ENCODE data around the gene ORMDL3.

ORMDL3 gene

DNA sequence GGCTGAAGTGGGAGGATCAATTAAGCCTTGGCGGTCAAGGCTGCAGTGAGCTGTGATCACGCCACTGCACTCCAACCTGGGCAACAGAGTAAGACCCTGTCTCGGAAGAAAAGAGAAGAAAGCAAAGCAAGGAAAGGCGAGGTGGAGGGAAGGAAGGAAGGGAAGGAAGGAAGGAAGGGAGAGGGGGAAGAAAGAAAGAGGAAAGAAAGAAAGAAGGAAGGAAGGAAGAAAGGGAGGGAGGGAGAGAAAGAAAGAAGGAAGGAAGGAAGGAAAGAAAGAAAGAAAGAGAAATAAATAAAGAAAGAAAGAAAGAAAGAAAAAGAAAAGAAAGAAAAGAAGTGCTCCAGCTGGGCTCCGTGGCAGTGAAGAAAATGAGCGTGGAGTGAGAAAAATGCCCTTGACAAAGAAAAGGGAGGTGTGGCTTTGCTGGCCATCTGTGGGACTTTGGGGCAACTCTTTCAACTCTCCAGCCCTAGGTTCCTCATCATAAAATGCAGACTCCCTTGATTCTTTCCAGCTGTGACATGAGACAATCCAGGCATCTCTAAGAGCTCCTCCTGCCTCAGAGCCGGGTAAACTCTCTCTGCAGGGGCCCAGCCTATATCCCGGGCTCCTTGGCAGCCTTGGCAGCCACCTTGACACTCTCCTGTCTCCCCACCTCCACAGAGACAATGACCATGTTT lies 37.8 kb upstream of the ORMDL3 start:
- Histone ChIP-seq H3K27me3 (ENCODE audit: control insufficient read depth in 1 of 2, insufficient read depth in 2 of 2, low read length in 2 of 2) (no peaks in the 10 kb centered on the region), H3K4me3 (ENCODE audit: low read depth in 1 of 2, low read length in 2 of 2) (no peak overlapping the region), H3K9me3 (ENCODE audit: control insufficient read depth in 1 of 2, low read length in 2 of 2) (no peaks in the 10 kb centered on the region), H3K27ac (ENCODE audit: low read depth, low read length) (no peak overlapping the region), H3K9ac (ENCODE audit: low read depth in 1 of 2, low read length in 2 of 2) (no peak overlapping the region), H3K36me3 (ENCODE audit: control insufficient read depth in 1 of 2, insufficient read depth in 2 of 2, low read length in 2 of 2) (no peaks in the 10 kb centered on the region), H3K4me1 (ENCODE audit: control insufficient read depth in 1 of 2, insufficient read depth in 2 of 2, low read length in 2 of 2) (peaks cover 11 to 16% of the 10 kb centered on the region in 2 donors)

DNA sequence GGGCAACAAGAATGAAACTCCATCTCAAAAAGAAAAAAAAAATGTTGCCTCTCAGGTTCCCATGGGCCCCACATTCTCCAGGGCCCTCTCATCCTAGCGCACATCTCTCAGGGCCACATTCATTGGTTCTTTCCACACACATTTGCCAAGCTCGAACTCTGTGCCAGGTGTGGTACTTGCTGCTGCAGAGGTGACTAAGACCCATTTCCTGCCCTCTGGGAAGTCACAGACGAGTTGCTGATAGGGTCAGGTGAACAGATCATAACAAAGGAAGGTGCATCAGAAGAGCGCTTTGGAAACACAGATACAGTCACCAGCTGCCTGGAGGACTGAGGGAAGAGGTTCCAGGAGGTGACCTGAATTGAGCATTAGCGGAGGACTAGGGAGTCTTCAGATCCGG lies 36.4 kb upstream of the ORMDL3 start:
- no peak overlapping the region for H3K9ac ChIP-seq (ENCODE audit: low read depth in 1 of 2, low read length in 2 of 2)
- H3K4me3 ChIP-seq (ENCODE audit: low read depth in 1 of 2, low read length in 2 of 2) = no peak overlapping the region
- H3K4me1 ChIP-seq (ENCODE audit: control insufficient read depth in 1 of 2, insufficient read depth in 2 of 2, low read length in 2 of 2) = peaks cover 7 to 12% of the 10 kb centered on the region in 2 donors
- H3K36me3 ChIP-seq (ENCODE audit: control insufficient read depth in 1 of 2, insufficient read depth in 2 of 2, low read length in 2 of 2) = no peaks in the 10 kb centered on the region
- no peak overlapping the region for H3K27ac ChIP-seq (ENCODE audit: low read depth, low read length)
- H3K9me3 ChIP-seq (ENCODE audit: control insufficient read depth in 1 of 2, low read length in 2 of 2) = no peaks in the 10 kb centered on the region
- no peaks in the 10 kb centered on the region for H3K27me3 ChIP-seq (ENCODE audit: control insufficient read depth in 1 of 2, insufficient read depth in 2 of 2, low read length in 2 of 2)

DNA sequence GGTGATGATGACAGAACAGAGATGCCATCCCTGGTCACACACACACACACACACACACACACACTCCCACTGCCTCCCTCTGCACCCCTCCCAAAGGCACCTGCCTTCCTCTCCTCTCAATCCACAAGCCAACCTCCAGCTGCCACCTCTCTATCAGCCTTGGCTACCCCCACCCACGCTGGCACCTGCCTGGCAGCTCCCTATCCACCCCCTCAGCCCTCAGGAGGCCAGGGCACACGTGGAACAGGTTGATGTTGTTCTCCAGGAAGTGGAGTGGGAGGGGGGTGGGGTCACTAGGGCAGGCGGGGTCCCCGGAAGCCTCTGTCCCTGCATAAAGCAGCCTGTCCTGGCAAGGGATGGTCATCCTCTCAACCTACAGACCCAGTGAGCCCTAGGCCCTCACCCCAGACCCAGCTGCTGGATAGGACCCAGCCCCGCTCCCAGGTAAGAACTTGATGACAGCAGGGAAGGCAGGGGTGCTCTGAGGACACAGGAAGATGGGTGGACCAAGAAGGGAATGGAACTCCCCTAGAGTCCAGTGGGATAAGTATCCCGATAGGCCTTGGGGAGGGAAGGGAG lies 35.3 kb upstream of the ORMDL3 start, which contains the start of gene GSDMA:
Gene GSDMA, plus strand, starts transcription at position 363 of the 579 bp plus-strand sequence. CDS start 2,684 bp downstream, outside the sequence.
- Histone ChIP-seq H3K4me1 (ENCODE audit: control insufficient read depth in 1 of 2, insufficient read depth in 2 of 2, low read length in 2 of 2) (peaks cover 7 to 9% of the 10 kb centered on the region in 2 donors), H3K27ac (ENCODE audit: low read depth, low read length) (no peak within 1 kb of the TSS), H3K27me3 (ENCODE audit: control insufficient read depth in 1 of 2, insufficient read depth in 2 of 2, low read length in 2 of 2) (no peaks in the 10 kb centered on the region), H3K4me3 (ENCODE audit: low read depth in 1 of 2, low read length in 2 of 2) (no peak within 1 kb of the TSS), H3K36me3 (ENCODE audit: control insufficient read depth in 1 of 2, insufficient read depth in 2 of 2, low read length in 2 of 2) (no peaks in the 10 kb centered on the region), H3K9me3 (ENCODE audit: control insufficient read depth in 1 of 2, low read length in 2 of 2) (no peaks in the 10 kb centered on the region), H3K9ac (ENCODE audit: low read depth in 1 of 2, low read length in 2 of 2) (no peak within 1 kb of the TSS)

- Histone ChIP-seq H3K27ac (ENCODE audit: low read depth, low read length) (no peak overlapping the region), H3K4me1 (ENCODE audit: control insufficient read depth in 1 of 2, insufficient read depth in 2 of 2, low read length in 2 of 2) (peaks cover 7 to 9% of the 10 kb centered on the region in 2 donors), H3K36me3 (ENCODE audit: control insufficient read depth in 1 of 2, insufficient read depth in 2 of 2, low read length in 2 of 2) (no peaks in the 10 kb centered on the region), H3K9ac (ENCODE audit: low read depth in 1 of 2, low read length in 2 of 2) (no peak overlapping the region), H3K27me3 (ENCODE audit: control insufficient read depth in 1 of 2, insufficient read depth in 2 of 2, low read length in 2 of 2) (no peaks in the 10 kb centered on the region), H3K4me3 (ENCODE audit: low read depth in 1 of 2, low read length in 2 of 2) (no peak overlapping the region), H3K9me3 (ENCODE audit: control insufficient read depth in 1 of 2, low read length in 2 of 2) (no peaks in the 10 kb centered on the region)
These were observed 33.2 kb upstream of the ORMDL3 start for GRCh38 chr17:39960524-39961041.

DNA sequence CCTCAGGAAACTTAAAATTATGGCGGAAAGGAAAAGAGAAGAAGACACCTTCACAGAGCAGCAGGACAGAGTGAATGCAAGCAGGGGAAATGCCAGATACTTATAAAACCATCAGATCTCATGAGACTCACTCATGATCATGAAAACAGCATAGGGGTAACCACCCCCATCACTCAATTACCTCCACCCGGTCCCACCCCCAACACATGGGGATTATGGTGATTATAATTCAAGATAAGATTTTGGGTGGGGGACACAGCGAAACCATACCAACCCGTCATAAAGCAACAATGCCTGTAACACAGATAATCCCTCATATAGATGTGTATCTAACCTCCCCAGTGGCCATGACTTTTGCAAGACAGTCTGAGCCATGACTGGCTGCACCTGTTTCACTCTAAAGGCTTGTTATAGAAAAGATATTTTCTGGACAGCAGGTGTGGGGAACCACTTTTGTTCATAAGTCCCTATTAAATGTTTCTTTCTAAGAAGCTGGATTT lies 28.4 kb upstream of the ORMDL3 start:
- H3K9me3 ChIP-seq (ENCODE audit: control insufficient read depth in 1 of 2, low read length in 2 of 2) = no peaks in the 10 kb centered on the region
- H3K9ac ChIP-seq (ENCODE audit: low read depth in 1 of 2, low read length in 2 of 2) = no peak overlapping the region
- H3K4me3 ChIP-seq (ENCODE audit: low read depth in 1 of 2, low read length in 2 of 2) = no peak overlapping the region
- no peak overlapping the region for H3K27ac ChIP-seq (ENCODE audit: low read depth, low read length)
- no peaks in the 10 kb centered on the region for H3K27me3 ChIP-seq (ENCODE audit: control insufficient read depth in 1 of 2, insufficient read depth in 2 of 2, low read length in 2 of 2)
- peaks cover 15 to 17% of the 10 kb centered on the region in 2 donors for H3K4me1 ChIP-seq (ENCODE audit: control insufficient read depth in 1 of 2, insufficient read depth in 2 of 2, low read length in 2 of 2)
- H3K36me3 ChIP-seq (ENCODE audit: control insufficient read depth in 1 of 2, insufficient read depth in 2 of 2, low read length in 2 of 2) = no peaks in the 10 kb centered on the region

DNA sequence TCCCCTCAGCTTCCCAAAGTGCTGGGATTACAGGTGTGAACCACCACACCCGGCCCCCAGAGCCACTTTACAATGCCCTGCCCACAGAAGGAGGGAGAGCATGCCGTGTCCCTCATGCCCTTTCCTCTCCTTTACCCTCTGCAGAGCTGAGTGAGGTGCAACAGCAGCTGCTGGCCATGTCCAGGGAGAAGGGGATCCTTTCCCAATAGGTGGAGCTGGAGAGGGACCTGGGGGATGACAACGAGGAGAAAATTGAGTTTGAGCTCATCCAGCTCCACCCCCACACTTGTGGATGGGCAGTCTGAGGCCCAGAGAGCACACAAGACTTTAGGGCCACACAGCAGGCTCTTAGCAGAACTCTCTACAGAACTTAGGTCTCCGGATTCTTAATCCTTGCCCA lies 27.5 kb upstream of the ORMDL3 start:
- Histone ChIP-seq H3K27ac (ENCODE audit: low read depth, low read length) (no peak overlapping the region), H3K27me3 (ENCODE audit: control insufficient read depth in 1 of 2, insufficient read depth in 2 of 2, low read length in 2 of 2) (no peaks in the 10 kb centered on the region), H3K4me1 (ENCODE audit: control insufficient read depth in 1 of 2, insufficient read depth in 2 of 2, low read length in 2 of 2) (peaks cover 11 to 15% of the 10 kb centered on the region in 2 donors), H3K36me3 (ENCODE audit: control insufficient read depth in 1 of 2, insufficient read depth in 2 of 2, low read length in 2 of 2) (no peaks in the 10 kb centered on the region), H3K4me3 (ENCODE audit: low read depth in 1 of 2, low read length in 2 of 2) (no peak overlapping the region), H3K9me3 (ENCODE audit: control insufficient read depth in 1 of 2, low read length in 2 of 2) (no peaks in the 10 kb centered on the region), H3K9ac (ENCODE audit: low read depth in 1 of 2, low read length in 2 of 2) (no peak overlapping the region)

DNA sequence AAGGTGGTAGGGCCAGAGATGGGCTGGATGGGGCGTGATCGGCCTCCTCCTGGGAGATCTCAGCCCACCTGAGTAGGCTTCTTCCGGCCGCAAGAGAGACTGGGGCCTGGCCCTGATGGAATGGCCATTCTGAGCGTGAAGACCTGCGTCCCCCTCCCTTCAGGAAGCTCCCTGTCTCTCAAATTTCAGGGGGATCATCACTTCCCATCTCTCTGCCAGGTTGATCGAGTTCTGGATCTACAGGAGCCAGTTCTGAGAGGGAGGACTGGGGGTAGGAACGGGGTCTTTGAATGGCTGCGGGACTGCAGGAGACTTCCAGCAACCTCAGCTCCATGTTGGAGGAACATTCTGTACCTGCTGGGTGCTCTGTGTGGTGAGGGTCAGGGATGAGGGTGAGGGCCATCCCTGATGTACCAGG lies 26.1 kb upstream of the ORMDL3 start:
- no peaks in the 10 kb centered on the region for H3K36me3 ChIP-seq (ENCODE audit: control insufficient read depth in 1 of 2, insufficient read depth in 2 of 2, low read length in 2 of 2)
- peaks cover 11 to 12% of the 10 kb centered on the region in 2 donors for H3K4me1 ChIP-seq (ENCODE audit: control insufficient read depth in 1 of 2, insufficient read depth in 2 of 2, low read length in 2 of 2)
- peak overlapping the region; percentile 67 to 71 for H3K4me3 ChIP-seq (ENCODE audit: low read depth in 1 of 2, low read length in 2 of 2)
- peak overlapping the region; percentile 50 for H3K27ac ChIP-seq (ENCODE audit: low read depth, low read length)
- no peaks in the 10 kb centered on the region for H3K9me3 ChIP-seq (ENCODE audit: control insufficient read depth in 1 of 2, low read length in 2 of 2)
- H3K9ac ChIP-seq (ENCODE audit: low read depth in 1 of 2, low read length in 2 of 2) = peak overlapping the region in 1 of 2 donors; percentile 77
- no peaks in the 10 kb centered on the region for H3K27me3 ChIP-seq (ENCODE audit: control insufficient read depth in 1 of 2, insufficient read depth in 2 of 2, low read length in 2 of 2)

DNA sequence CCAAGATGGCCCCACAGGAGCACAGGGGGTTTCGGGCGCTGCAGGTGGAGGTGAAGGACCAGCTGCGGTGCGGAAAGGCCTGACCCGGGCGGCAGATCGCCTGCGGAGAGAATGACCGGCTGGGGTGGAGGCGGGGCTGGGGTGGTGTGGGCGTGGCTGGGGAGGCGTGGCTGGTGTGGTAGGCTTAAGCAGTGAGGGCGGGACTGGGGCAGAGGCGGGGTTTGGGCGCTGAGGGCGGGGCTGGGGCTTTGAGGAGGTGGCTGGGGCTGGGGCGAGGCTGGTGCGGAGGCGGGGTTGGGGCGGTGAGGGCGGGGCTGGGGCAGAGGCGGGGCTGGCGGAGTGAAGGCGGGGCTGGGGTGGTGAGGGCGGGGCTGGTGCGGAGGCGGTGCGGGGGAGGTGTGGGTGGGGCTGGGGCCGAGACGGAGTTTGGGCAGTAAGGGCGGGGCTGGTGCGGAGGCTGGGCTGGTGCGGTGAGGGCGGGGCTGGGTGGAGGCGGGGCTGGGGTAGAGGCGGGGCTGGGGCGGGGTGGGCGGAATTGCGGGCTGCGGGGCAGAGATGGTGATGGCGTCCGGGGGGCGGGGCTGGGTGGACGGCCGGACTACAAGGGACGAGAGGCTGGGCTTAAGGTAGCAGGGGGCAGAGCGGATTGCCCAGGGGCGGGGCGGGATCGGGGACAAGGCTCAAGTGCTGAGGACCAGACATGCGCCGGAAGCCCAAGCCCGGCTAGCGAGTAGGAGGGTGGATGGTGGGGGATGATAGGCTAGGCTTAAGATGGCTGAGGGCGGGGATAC lies 25.5 kb upstream of the ORMDL3 start:
- peak overlapping the region; percentile 67 to 73 for H3K4me3 ChIP-seq (ENCODE audit: low read depth in 1 of 2, low read length in 2 of 2)
- no peaks in the 10 kb centered on the region for H3K27me3 ChIP-seq (ENCODE audit: control insufficient read depth in 1 of 2, insufficient read depth in 2 of 2, low read length in 2 of 2)
- H3K36me3 ChIP-seq (ENCODE audit: control insufficient read depth in 1 of 2, insufficient read depth in 2 of 2, low read length in 2 of 2) = no peaks in the 10 kb centered on the region
- H3K27ac ChIP-seq (ENCODE audit: low read depth, low read length) = peak overlapping the region; percentile 50
- H3K9ac ChIP-seq (ENCODE audit: low read depth in 1 of 2, low read length in 2 of 2) = peak overlapping the region; percentile 41 to 78
- peaks cover 11 to 12% of the 10 kb centered on the region in 2 donors for H3K4me1 ChIP-seq (ENCODE audit: control insufficient read depth in 1 of 2, insufficient read depth in 2 of 2, low read length in 2 of 2)
- no peaks in the 10 kb centered on the region for H3K9me3 ChIP-seq (ENCODE audit: control insufficient read depth in 1 of 2, low read length in 2 of 2)

DNA sequence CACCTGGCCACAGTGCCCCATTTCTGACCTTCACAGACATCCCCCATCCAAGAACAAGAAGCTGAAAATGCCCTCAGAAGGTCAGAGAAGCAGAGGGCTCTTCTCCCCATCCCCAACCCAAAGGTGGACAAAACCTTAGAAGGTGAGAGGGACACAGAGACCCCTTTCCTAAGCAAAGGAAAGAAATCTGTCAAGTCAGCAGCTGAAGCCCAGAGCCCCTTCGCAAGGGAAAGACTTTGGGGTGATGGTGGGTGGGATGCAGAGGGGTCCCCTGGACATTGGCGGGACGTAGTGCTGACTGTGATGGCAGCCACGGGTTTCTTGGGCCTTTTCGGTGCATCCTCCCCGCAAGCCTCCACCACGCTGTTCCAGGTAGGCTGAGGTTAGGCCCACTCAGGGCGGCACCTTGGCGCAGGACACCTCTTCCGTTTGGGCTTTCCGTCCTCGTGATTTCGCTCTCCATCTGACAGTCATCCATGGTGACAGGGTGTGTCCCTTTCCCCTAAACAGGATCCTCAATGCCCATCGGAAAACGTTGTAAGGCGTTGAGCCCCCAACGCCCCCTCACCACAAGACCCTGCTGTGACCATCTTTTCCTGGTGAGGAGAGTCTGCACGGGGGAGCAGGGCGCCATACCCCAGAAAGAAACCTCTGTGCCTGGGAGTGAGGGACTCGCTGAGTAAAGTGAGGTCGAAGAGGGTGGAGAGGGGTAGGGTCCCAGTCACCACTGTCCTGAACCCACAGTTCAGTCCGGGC lies 24.7 kb upstream of the ORMDL3 start:
- Histone ChIP-seq H3K4me3 (ENCODE audit: low read depth in 1 of 2, low read length in 2 of 2) (peak overlapping the region; percentile 51 to 73), H3K9me3 (ENCODE audit: control insufficient read depth in 1 of 2, low read length in 2 of 2) (no peaks in the 10 kb centered on the region), H3K9ac (ENCODE audit: low read depth in 1 of 2, low read length in 2 of 2) (peak overlapping the region; percentile 41 to 78), H3K4me1 (ENCODE audit: control insufficient read depth in 1 of 2, insufficient read depth in 2 of 2, low read length in 2 of 2) (peaks cover 11 to 12% of the 10 kb centered on the region in 2 donors), H3K27ac (ENCODE audit: low read depth, low read length) (no peak overlapping the region), H3K27me3 (ENCODE audit: control insufficient read depth in 1 of 2, insufficient read depth in 2 of 2, low read length in 2 of 2) (no peaks in the 10 kb centered on the region), H3K36me3 (ENCODE audit: control insufficient read depth in 1 of 2, insufficient read depth in 2 of 2, low read length in 2 of 2) (no peaks in the 10 kb centered on the region)

All from duodenal mucosa (tissue), 2 donors.